H1 (cell line): ENCODE data around the gene GALNT12. TPM values are rescaled to one million over a fixed set of nuclear protein-coding genes. Genes with fewer than 3 reads are reported as not detected.

ENCODE experiments used
- CTCF ChIA-PET: fragments of 300-600 bp; sonication (Branson Sonifier 250); formaldehyde crosslinking; loops from one replicate; lab custom pipeline; 2021; ENCODE audit not compliant: partially characterized antibody; lab: Charles Lee
- POLR2A ChIA-PET: fragments of 300-600 bp; sonication (Branson Sonifier 250); formaldehyde crosslinking; loops from one replicate; lab custom pipeline; 2021; ENCODE audit warnings: inconsistent platforms; ENCODE audit not compliant: partially characterized antibody; lab: Charles Lee
- DNase-seq, 2 experiments: peaks; one replicate each; pipeline versions ENCODE4 v3.0.0 to v3.0.0-alpha.2; 2010 to 2022; ENCODE audit warnings: low spot score in 2 of 2, low read depth in 1 of 2, mixed read lengths in 1 of 2
- FAIRE-seq: peaks from 2 replicates; lab custom pipeline; 2011; peaks lifted over from hg19 to GRCh38; lab: Jason Lieb, UNC
- H2AFZ ChIP-seq: 2 replicates; pipeline ENCODE4 v1.8.1; 2012; ENCODE audit warnings: low read length, inconsistent platforms
- H2AK5ac ChIP-seq: 2 replicates; pipeline ENCODE4 v1.6.1; 2013; ENCODE audit warnings: low read depth, low read length
- H2BK120ac ChIP-seq: replicated peaks from 2 replicates; pipeline ENCODE3; 2013; ENCODE audit warnings: low read depth, low read length, inconsistent platforms
- H2BK12ac ChIP-seq: 2 replicates; pipeline ENCODE4 v1.6.1; 2013; ENCODE audit warnings: low read depth, low read length
- H2BK15ac ChIP-seq: 2 replicates; pipeline ENCODE4 v1.6.1; 2013; ENCODE audit warnings: low read length
- H2BK20ac ChIP-seq: 2 replicates; pipeline ENCODE4 v1.6.1; 2013; ENCODE audit warnings: low read length
- H2BK5ac ChIP-seq: 2 replicates; pipeline ENCODE4 v1.6.1; 2013; ENCODE audit warnings: low read depth, low read length
- H3K14ac ChIP-seq: 2 replicates; pipeline ENCODE4 v1.6.1; 2013; ENCODE audit warnings: inconsistent platforms; ENCODE audit not compliant: insufficient read length
- H3K18ac ChIP-seq: 2 replicates; pipeline ENCODE4 v1.6.1; 2013; ENCODE audit warnings: low read length; ENCODE audit errors: extremely low read depth
- H3K23ac ChIP-seq: 2 replicates; pipeline ENCODE4 v1.6.1; 2013; ENCODE audit warnings: inconsistent platforms; ENCODE audit not compliant: insufficient read length
- H3K23me2 ChIP-seq: 2 replicates; pipeline ENCODE4 v1.6.1; 2013; ENCODE audit warnings: low read depth, low read length
- H3K27ac ChIP-seq: 2 replicates; pipeline ENCODE4 v1.6.1; 2011; ENCODE audit warnings: low read depth, low read length, inconsistent platforms
- H3K27me3 ChIP-seq, 4 experiments: replicated peaks in 1 of 4; 1 replicate in 1 of 4; 2 replicates in 3 of 4; pipeline versions ENCODE4 v1.6.1 to v1.8.1; 2011 to 2013; ENCODE audit warnings: low read length in 3 of 4, mild to moderate bottlenecking in 3 of 4, inconsistent platforms in 2 of 4, mixed read lengths in 2 of 4, moderate library complexity in 1 of 4; ENCODE audit not compliant: control insufficient read depth in 3 of 4, insufficient read depth in 3 of 4; ENCODE audit errors: extremely low read depth in 1 of 4
- H3K36me3 ChIP-seq, 4 experiments: 2 replicates each; pipeline versions ENCODE4 v1.6.1 to v1.8.1; 2011 to 2013; ENCODE audit warnings: mild to moderate bottlenecking in 4 of 4, low read length in 3 of 4, moderate library complexity in 2 of 4, control low read depth in 1 of 4, inconsistent platforms in 1 of 4; ENCODE audit not compliant: insufficient read depth in 4 of 4, control insufficient read depth in 2 of 4
- H3K4ac ChIP-seq: replicated peaks from 2 replicates; pipeline ENCODE3; 2013; ENCODE audit warnings: low read length, low read depth, mixed read lengths, inconsistent platforms; ENCODE audit not compliant: insufficient read length
- H3K4me1 ChIP-seq, 4 experiments: replicated peaks in 1 of 4; 1 replicate in 1 of 4; 2 replicates in 3 of 4; pipeline versions ENCODE4 v1.6.1 to v1.8.1; 2011 to 2013; ENCODE audit warnings: low read length in 3 of 4, inconsistent platforms in 2 of 4, mixed read lengths in 1 of 4; ENCODE audit not compliant: insufficient read depth in 4 of 4, control insufficient read depth in 3 of 4
- H3K4me2 ChIP-seq, 2 experiments: 2 replicates each; pipeline versions ENCODE4 v1.6.1 to v1.8.1; 2011 to 2013; ENCODE audit warnings: low read depth in 2 of 2, low read length in 2 of 2, control low read depth in 1 of 2, inconsistent platforms in 1 of 2, mild to moderate bottlenecking in 1 of 2; ENCODE audit not compliant: insufficient read depth in 1 of 2
- H3K4me3 ChIP-seq, 4 experiments: fragments of 200-600, 300-600 bp in 1 of 4; sonication (generic), shearing (Covaris generic), sonication (Bioruptor Twin) in 1 of 4; 2 replicates each; pipeline versions ENCODE4 v1.5.1 to v1.8.1; 2011 to 2016; ENCODE audit warnings: low read length in 4 of 4, low read depth in 3 of 4, control low read depth in 2 of 4, inconsistent platforms in 2 of 4, mild to moderate bottlenecking in 2 of 4, mixed read lengths in 1 of 4, moderate library complexity in 1 of 4; ENCODE audit not compliant: insufficient read depth in 2 of 4; ENCODE audit errors: extremely low read depth in 1 of 4
- H3K56ac ChIP-seq: replicated peaks from 2 replicates; pipeline ENCODE3; 2013; ENCODE audit warnings: low read depth, mild to moderate bottlenecking, mixed read lengths, low read length, inconsistent platforms; ENCODE audit not compliant: insufficient read length
- H3K79me1 ChIP-seq: 2 replicates; pipeline ENCODE4 v1.6.1; 2013; ENCODE audit warnings: low read depth, low read length, control low read depth
- H3K79me2 ChIP-seq, 2 experiments: 2 replicates each; pipeline versions ENCODE4 v1.6.1 to v1.8.1; 2012 to 2013; ENCODE audit warnings: low read length in 2 of 2, mild to moderate bottlenecking in 2 of 2, inconsistent platforms in 1 of 2; ENCODE audit not compliant: insufficient read depth in 2 of 2, control insufficient read depth in 1 of 2
- H3K9ac ChIP-seq, 4 experiments: replicated peaks in 1 of 4; 1 replicate in 1 of 4; 2 replicates in 3 of 4; pipeline versions ENCODE4 v1.6.1 to v1.8.1; 2011 to 2013; ENCODE audit warnings: low read depth in 3 of 4, low read length in 3 of 4, control low read depth in 2 of 4, mild to moderate bottlenecking in 2 of 4, moderate library complexity in 2 of 4, inconsistent platforms in 1 of 4; ENCODE audit errors: extremely low read depth in 1 of 4
- H3K9me3 ChIP-seq, 2 experiments: 2 replicates each; pipeline versions ENCODE4 v1.6.1 to v1.8.1; 2012 to 2013; ENCODE audit warnings: mild to moderate bottlenecking in 2 of 2, moderate library complexity in 2 of 2, control low read depth in 1 of 2, inconsistent platforms in 1 of 2, low read depth in 1 of 2, low read length in 1 of 2, mixed read lengths in 1 of 2; ENCODE audit not compliant: insufficient read depth in 2 of 2
- H4K20me1 ChIP-seq, 2 experiments: replicated peaks in 1 of 2; 2 replicates each; pipeline versions ENCODE3 to v1.8.1; 2011 to 2013; ENCODE audit warnings: inconsistent platforms in 2 of 2, low read length in 2 of 2, mild to moderate bottlenecking in 1 of 2; ENCODE audit not compliant: insufficient read depth in 2 of 2, control insufficient read depth in 1 of 2
- H4K5ac ChIP-seq: 2 replicates; pipeline ENCODE4 v1.6.1; 2013; ENCODE audit warnings: low read length, low read depth, mixed read lengths, inconsistent platforms; ENCODE audit not compliant: insufficient read length
- H4K8ac ChIP-seq: 2 replicates; pipeline ENCODE4 v1.8.0; 2013; ENCODE audit warnings: mild to moderate bottlenecking, moderate library complexity, low read length, inconsistent platforms; ENCODE audit not compliant: insufficient read depth; ENCODE audit errors: extremely low read depth
- H4K91ac ChIP-seq: replicated peaks from 2 replicates; pipeline ENCODE3; 2013; ENCODE audit warnings: low read length, mixed read lengths, inconsistent platforms; ENCODE audit not compliant: insufficient read length
- ASH2L ChIP-seq: fragments of 200-600, 300-600 bp; sonication (generic); IDR thresholded peaks from one replicate; pipeline ENCODE4 v1.7.1; 2017; ENCODE audit warnings: low read length
- BRCA1 ChIP-seq: IDR thresholded peaks from 2 replicates; pipeline ENCODE4 v1.6.1; 2012; ENCODE audit warnings: low read depth, low read length, improper control_type of control experiment
- CBX5 ChIP-seq: fragments of 300-800, 300-1000 bp; sonication (generic); IDR thresholded peaks from 2 replicates; pipeline ENCODE4 v1.7.1; 2016; ENCODE audit warnings: antibody characterized with exemption, low read length, low read depth
- CHD2 ChIP-seq: IDR thresholded peaks from 2 replicates; pipeline ENCODE4 v1.6.1; 2012; ENCODE audit warnings: low read length, improper control_type of control experiment
- EGR1 ChIP-seq: IDR thresholded peaks from 2 replicates; pipeline ENCODE4 v1.6.1; 2011; ENCODE audit warnings: low read depth, low read length, borderline replicate concordance
- FOSL1 ChIP-seq: IDR thresholded peaks from 2 replicates; pipeline ENCODE4 v1.6.1; 2011; ENCODE audit warnings: mild to moderate bottlenecking, low read depth, low read length, moderate library complexity; ENCODE audit not compliant: insufficient read depth
- PHF8 ChIP-seq: fragments of 200-600 bp; sonication (generic); conservative IDR thresholded peaks from 2 replicates; pipeline ENCODE4 v1.7.1; 2012; ENCODE audit warnings: low read depth, mild to moderate bottlenecking, inconsistent platforms, low read length, moderate library complexity
- SAP30 ChIP-seq: fragments of 300-600 bp; sonication (generic); IDR thresholded peaks from 2 replicates; pipeline ENCODE4 v1.7.1; 2012; ENCODE audit warnings: low read length, moderate library complexity, mild to moderate bottlenecking, inconsistent platforms; ENCODE audit not compliant: insufficient read depth, insufficient replicate concordance
- SP1 ChIP-seq: IDR thresholded peaks from 2 replicates; pipeline ENCODE4 v1.6.1; 2011; ENCODE audit warnings: low read depth, low read length
- SUZ12 ChIP-seq: fragments of 200-600 bp; sonication (generic); IDR thresholded peaks from 2 replicates; pipeline ENCODE4 v1.6.1; 2012; ENCODE audit warnings: mild to moderate bottlenecking, inconsistent platforms, low read length, moderate library complexity, mixed read lengths
- YY1 ChIP-seq: IDR thresholded peaks from 2 replicates; pipeline ENCODE4 v1.6.1; 2011; ENCODE audit warnings: low read depth, mild to moderate bottlenecking, low read length
- ZNF274 ChIP-seq: IDR thresholded peaks from 2 replicates; pipeline ENCODE4 v1.7.0; 2012; ENCODE audit warnings: low read length, borderline replicate concordance; ENCODE audit errors: extremely low read depth
- WGBS, 2 experiments: shearing (Covaris generic) in 1 of 2; methylation state at CpG; one replicate each; pipeline versions ENCODE4 v1.1.6 to v1.1.7; 2013 to 2015; ENCODE audit warnings: low lambda C conversion rate in 2 of 2, mixed read lengths in 2 of 2, inconsistent platforms in 1 of 2, low coverage in 1 of 2, missing lambda C conversion rate in 1 of 2; ENCODE audit not compliant: insufficient replicate concordance in 2 of 2, insufficient coverage in 1 of 2, insufficient read length in 1 of 2; ENCODE audit errors: extremely low coverage in 1 of 2, missing lambda C conversion rate in 1 of 2; 5-methylcytosine and 5-hydroxymethylcytosine counted together
- polyA plus RNA-seq, 7 experiments: library from polyadenylated mRNA; depleted of rRNA in 3 of 7; stranded (reverse) in 5 of 7; unstranded in 2 of 7; fragments of >200 nt in 5 of 7; fragments of 200-250 nt in 2 of 7; gene quantifications; 1 replicate in 5 of 7; 2 replicates in 1 of 7; 4 replicates in 1 of 7; pipeline versions ENCODE4 v1.2.1 to v1.2.3, GENCODE V29; 2011 to 2013; ENCODE audit warnings: missing spikeins in 2 of 7, mixed read lengths in 2 of 7
- total RNA-seq: library from RNA; stranded (reverse); fragmentation: NEBNext Ultra II Directional; extraction: Animal tissue kit (Norgen Biotek cat#: 25700); gene quantifications from 2 replicates; pipeline ENCODE4 v1.2.1, GENCODE V29; 2021
- TF ChIP-seq, protein P1 (sequence below): IDR thresholded peaks from 2 replicates; pipeline ENCODE4 v1.6.1; 2012; ENCODE audit warnings: inconsistent platforms

GALNT12 gene
- total and polyA plus RNA-seq, 2 of the 8 experiments (the other 6 are each of a cell fraction or from before 2014, with no cell fraction given) = 16.2 to 19.6 TPM

- no peak overlapping the region for H3K23ac ChIP-seq
- H2BK120ac ChIP-seq = no peak overlapping the region
- H3K27ac ChIP-seq = no peak overlapping the region
- no peaks in the 10 kb centered on the region for H3K4me1 ChIP-seq
- no peak overlapping the region for H4K5ac ChIP-seq
- no peaks in the 10 kb centered on the region for H3K79me2 ChIP-seq
- DNase-seq (no peak), FAIRE-seq (no peak)
- no peak overlapping the region for H4K8ac ChIP-seq
- H2BK12ac ChIP-seq = no peak overlapping the region
- 0 out of 4 replicates have a peak, but pooled peaks cover 0 to 2% of the 10 kb centered on the region in 2 experiments for H3K9me3 ChIP-seq
- H3K27me3 ChIP-seq = no peaks in the 10 kb centered on the region
- H3K4ac ChIP-seq = no peak overlapping the region
- H3K79me1 ChIP-seq = no peaks in the 10 kb centered on the region
- no peak overlapping the region for H2BK15ac ChIP-seq
- WGBS, 2 experiments = 84% methylated on average over 8 of the region's 8 CpGs; no CpG with 5 or more reads in 1 of the 2 experiments
- CTCF ChIA-PET = interaction anchor here (0.7 to 3.0 kb wide), 14 partner anchors 11 to 279 kb away, joined by 3 to 28 read pairs (median 4); no protein-coding TSS in a partner anchor
- no peak overlapping the region for H3K18ac ChIP-seq
- H2AFZ ChIP-seq = no peak overlapping the region
- no peak overlapping the region for H4K91ac ChIP-seq
- no peak overlapping the region for H3K4me3 ChIP-seq
- no peaks in the 10 kb centered on the region for H4K20me1 ChIP-seq
- no peaks in the 10 kb centered on the region for H3K23me2 ChIP-seq
- H3K14ac ChIP-seq = no peak overlapping the region
- H3K4me2 ChIP-seq = no peak overlapping the region
- no peak overlapping the region for H2BK20ac ChIP-seq
- H2BK5ac ChIP-seq = no peak overlapping the region
- H3K9ac ChIP-seq = no peak overlapping the region
- POLR2A ChIA-PET = no interaction called here
- no peak overlapping the region for H2AK5ac ChIP-seq
- H3K36me3 ChIP-seq = no peaks in the 10 kb centered on the region
- no peak overlapping the region for H3K56ac ChIP-seq
- TF ChIP-seq CHD2 = no peak
- no peak for TF ChIP-seq PHF8
- TF ChIP-seq CBX5 = no peak
- TF ChIP-seq EGR1 = no peak
- TF ChIP-seq FOSL1 = no peak
- TF ChIP-seq YY1 = no peak
- no peak for TF ChIP-seq ASH2L
- TF ChIP-seq SAP30 = no peak
- TF ChIP-seq BRCA1 = no peak
- no peak for TF ChIP-seq ZNF274
- TF ChIP-seq SUZ12 = no peak
- TF ChIP-seq, protein P1, sequence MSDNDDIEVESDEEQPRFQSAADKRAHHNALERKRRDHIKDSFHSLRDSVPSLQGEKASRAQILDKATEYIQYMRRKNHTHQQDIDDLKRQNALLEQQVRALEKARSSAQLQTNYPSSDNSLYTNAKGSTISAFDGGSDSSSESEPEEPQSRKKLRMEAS = no peak
- TF ChIP-seq SP1 = no peak
Measured at GRCh38 chr9:98861781-98862504, 54.5 kb downstream of the GALNT12 start.
